Activated CD4-positive, alpha-beta memory T cell treated with anti-CD3 and anti-CD28 coated beads for 36 hours (primary cell): Measurements from ENCODE around the gene C11orf97. TPM values are rescaled to one million over a fixed set of nuclear protein-coding genes. Genes with fewer than 3 reads are reported as not detected.

Experiments used
- CTCF ChIA-PET: fragments of 350-600 bp; sonication (Branson Sonifier 250); formaldehyde crosslinking; loops from one replicate; lab custom pipeline; 2021; ENCODE audit warnings: antibody characterized with exemption, inconsistent platforms; lab: Charles Lee
- POLR2A ChIA-PET: fragments of 350-600 bp; sonication (Branson Sonifier 250); formaldehyde crosslinking; loops from one replicate; lab custom pipeline; 2021; ENCODE audit warnings: antibody characterized with exemption; lab: Charles Lee
- DNase-seq: peaks from one replicate; pipeline ENCODE4 v3.0.0-alpha.2; 2020
- H3K27ac Mint-ChIP-seq: one replicate; pipeline ENCODE4 v1.8.0; 2021; ENCODE audit warnings: mixed read lengths
- H3K27me3 Mint-ChIP-seq: one replicate; pipeline ENCODE4 v1.8.0; 2021; ENCODE audit warnings: mixed read lengths
- H3K36me3 Mint-ChIP-seq: one replicate; pipeline ENCODE4 v1.8.0; 2021; ENCODE audit warnings: mixed read lengths
- H3K4me1 Mint-ChIP-seq: one replicate; pipeline ENCODE4 v1.8.0; 2021; ENCODE audit warnings: low read depth, mixed read lengths
- H3K4me3 Mint-ChIP-seq: one replicate; pipeline ENCODE4 v1.8.0; 2021; ENCODE audit warnings: mild to moderate bottlenecking, mixed read lengths
- H3K9me3 Mint-ChIP-seq: one replicate; pipeline ENCODE4 v1.8.0; 2021; ENCODE audit warnings: mixed read lengths
- intact Hi-C: fragments of 100-400 bp; cut with micrococcal nuclease; formaldehyde crosslinking; loops from one replicate; pipeline ENCODE4 v1.15.1; 2023
- total RNA-seq, 2 experiments: library from RNA; stranded (reverse); gene quantifications; one replicate each; pipeline ENCODE4 v1.2.3, GENCODE V29; 2021

Gene C11orf97
- total RNA-seq, 2 experiments from 2014 or later, result not detected

DNA sequence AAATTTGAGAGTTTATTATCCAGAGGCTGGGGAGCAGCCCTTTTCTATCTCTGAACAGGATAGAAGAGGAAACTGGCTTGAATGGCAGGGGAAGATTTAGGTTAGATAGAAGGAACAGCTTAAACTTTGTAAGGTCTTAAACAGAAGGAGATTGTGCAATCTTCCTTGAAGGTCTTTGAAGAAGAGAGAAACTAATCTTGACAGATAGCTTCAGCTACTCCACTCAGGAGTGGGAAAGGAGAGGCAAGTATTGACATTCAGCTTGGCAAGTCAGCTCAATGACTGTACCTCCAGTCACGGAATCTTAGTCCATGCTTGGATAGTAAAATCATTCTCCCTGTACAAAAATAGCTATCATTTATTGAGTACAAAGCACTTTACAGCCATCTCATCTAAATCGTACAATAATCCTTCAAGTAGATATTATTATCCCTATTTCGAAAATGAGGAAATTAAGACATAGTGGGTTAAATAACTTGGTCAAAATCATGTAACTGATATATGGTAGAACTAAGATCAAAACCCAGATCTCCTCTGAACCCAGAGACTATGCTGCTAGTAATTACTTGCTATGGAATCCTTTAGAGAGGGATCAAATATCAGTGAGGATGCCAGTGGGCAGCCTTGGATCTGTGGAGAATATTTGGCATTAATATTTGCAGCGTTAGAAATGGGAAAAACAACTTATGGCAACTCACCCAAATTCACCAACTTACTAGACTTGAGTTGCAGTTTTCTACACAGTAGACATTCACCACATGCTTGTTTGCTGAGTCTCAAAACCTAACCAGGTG, 14.6 kb downstream of the C11orf97 start:
- H3K36me3 Mint-ChIP-seq, result no peaks in the 10 kb centered on the region
- no peak for DNase-seq
- CTCF ChIA-PET, result no interaction called here
- H3K27ac Mint-ChIP-seq, result no peak overlapping the region
- H3K27me3 Mint-ChIP-seq, result peaks cover 30% of the 10 kb centered on the region
- POLR2A ChIA-PET, result no interaction called here
- no peaks in the 10 kb centered on the region for H3K4me1 Mint-ChIP-seq
- no peaks in the 10 kb centered on the region for H3K9me3 Mint-ChIP-seq
- H3K4me3 Mint-ChIP-seq, result no peak overlapping the region
- intact Hi-C loops, result no loop called here

DNA sequence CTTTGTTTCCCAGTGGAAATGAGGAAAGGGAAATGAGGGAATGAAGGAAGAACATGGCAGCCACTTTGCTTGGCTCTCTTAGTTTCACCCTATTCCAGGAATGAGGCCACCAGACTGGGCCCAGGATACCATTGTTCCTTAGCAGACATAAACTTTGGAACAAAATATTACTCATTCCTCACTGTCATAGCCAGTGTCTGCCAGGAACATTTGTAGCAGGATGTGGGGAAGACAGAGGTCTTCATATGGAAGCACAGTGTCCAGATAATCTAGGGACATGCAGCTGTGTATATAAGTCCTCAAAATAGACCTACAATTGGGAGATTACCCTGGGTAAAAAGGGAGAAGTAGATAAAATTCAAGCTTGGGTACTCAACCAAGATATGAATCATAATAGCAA, 16.3 kb downstream of the C11orf97 start:
- no peak for DNase-seq
- H3K4me3 Mint-ChIP-seq, result no peak overlapping the region
- CTCF ChIA-PET, result interaction anchor here (1.7 kb wide), 1 partner anchor 24 kb away, joined by 4 read pairs; no protein-coding TSS in a partner anchor

DNA sequence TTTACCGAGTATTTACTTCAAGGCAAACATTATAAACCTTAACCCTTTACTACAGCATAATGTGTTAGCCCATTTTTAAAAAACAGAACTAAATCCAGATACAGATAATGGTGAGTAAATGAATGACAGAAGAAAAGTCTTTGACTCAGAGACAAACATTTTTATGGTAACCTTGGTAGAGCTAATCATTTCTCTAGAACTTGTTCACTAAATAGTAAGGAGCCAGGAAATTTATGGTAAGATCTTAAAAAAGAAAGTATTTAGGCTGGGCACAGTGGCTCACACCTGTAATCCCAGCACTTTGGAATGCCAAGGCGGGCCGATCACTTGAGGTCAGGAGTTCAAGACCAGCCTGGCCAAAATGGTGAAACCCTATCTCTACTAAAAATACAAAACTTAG, 19.9 kb downstream of the C11orf97 start:
- no peak for DNase-seq
- H3K27me3 Mint-ChIP-seq, result peaks cover 37% of the 10 kb centered on the region
- no peaks in the 10 kb centered on the region for H3K4me1 Mint-ChIP-seq
- CTCF ChIA-PET, result no interaction called here
- POLR2A ChIA-PET, result no interaction called here
- no peak overlapping the region for H3K4me3 Mint-ChIP-seq
- no peak overlapping the region for H3K27ac Mint-ChIP-seq
- H3K36me3 Mint-ChIP-seq, result no peaks in the 10 kb centered on the region
- intact Hi-C loops, result no loop called here
- H3K9me3 Mint-ChIP-seq, result no peaks in the 10 kb centered on the region

More for the DNA sequence above, 16.3 kb downstream of the C11orf97 start:
- H3K27me3 Mint-ChIP-seq, result peaks cover 31% of the 10 kb centered on the region
- no peaks in the 10 kb centered on the region for H3K9me3 Mint-ChIP-seq
- no peak overlapping the region for H3K27ac Mint-ChIP-seq
- intact Hi-C loops, result no loop called here
- POLR2A ChIA-PET, result no interaction called here
- H3K36me3 Mint-ChIP-seq, result no peaks in the 10 kb centered on the region
- no peaks in the 10 kb centered on the region for H3K4me1 Mint-ChIP-seq

DNA sequence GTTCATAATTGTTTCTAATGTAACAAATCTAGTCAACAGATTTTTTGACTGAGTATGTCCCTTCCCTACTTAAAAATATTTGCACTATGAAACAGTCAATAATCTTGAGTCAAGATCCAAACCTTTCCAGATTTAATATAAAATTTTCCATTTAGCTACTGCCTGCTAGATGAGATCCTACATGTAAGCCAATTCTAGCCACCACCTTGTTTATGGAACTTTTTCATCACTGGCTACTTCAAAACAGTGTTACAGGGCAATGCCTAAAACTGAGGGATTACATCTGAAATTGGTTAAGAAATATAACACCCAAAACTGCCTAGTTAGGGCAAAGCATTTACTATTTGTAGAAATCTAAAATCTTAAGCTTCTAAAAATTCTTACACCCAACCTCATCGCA, 20.9 kb downstream of the C11orf97 start:
- Mint-ChIP-seq H3K4me1 (no peaks in the 10 kb centered on the region), H3K9me3 (no peaks in the 10 kb centered on the region), H3K27ac (no peak overlapping the region), H3K27me3 (peaks cover 41% of the 10 kb centered on the region), H3K36me3 (no peaks in the 10 kb centered on the region), H3K4me3 (no peak overlapping the region)
- intact Hi-C loops, result no loop called here
- no peak for DNase-seq
- ChIA-PET CTCF (interaction anchor here (1.0 kb wide), 1 partner anchor 13 kb away, joined by 3 read pairs; no protein-coding TSS in a partner anchor), POLR2A (no interaction called here)

DNA sequence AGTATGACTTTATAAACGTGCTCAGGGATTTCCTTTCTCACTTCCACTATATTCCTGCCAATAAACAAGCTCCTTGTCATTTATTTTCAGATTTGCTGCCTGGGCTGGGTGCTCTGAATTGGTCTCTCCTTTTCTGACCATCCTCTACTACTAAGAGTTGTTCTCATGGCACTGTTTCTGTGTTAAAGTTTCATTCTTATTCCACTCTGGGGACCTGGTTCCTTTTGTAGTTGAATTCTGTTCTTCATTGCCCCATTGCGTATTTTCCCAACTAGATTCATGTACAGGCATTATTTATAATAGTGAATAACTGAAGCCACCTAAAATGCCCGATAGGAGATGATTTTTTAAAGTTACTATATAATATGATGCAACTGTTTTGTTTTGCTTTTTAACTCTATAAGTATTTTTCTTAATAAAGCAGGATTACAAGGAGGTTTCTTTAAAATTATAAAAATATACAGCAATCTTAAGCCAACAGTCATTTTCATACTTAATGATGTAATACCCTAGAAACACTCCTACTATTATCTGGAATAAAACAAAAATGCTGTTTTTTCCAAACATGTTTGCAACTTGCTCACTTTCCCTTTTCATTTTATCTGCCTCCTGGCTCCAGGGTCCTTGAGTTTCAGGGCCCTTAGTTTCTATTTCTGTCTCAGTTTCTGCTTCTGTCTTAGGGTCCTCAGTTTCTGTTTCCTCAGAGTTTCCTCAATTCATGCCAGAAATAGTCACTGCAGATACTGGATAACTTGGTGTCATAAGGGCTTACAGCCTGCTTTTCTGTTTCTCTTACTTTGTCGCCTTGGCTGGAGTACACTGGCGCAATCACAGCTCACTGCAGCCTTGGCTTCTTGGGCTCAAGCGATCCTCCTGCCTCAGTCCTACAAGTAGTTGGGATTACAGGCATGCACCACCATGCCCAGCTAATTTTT, 21.7 kb downstream of the C11orf97 start:
- Mint-ChIP-seq H3K27me3 (peaks cover 36% of the 10 kb centered on the region), H3K4me3 (no peak overlapping the region), H3K36me3 (no peaks in the 10 kb centered on the region), H3K4me1 (no peaks in the 10 kb centered on the region), H3K27ac (no peak overlapping the region), H3K9me3 (no peaks in the 10 kb centered on the region)
- no peak for DNase-seq
- POLR2A ChIA-PET, result interaction anchor here (0.6 kb wide), 2 partner anchors 23 to 1906 kb away, joined by 3 to 4 read pairs; no protein-coding TSS in a partner anchor
- CTCF ChIA-PET, result interaction anchor here (1.0 kb wide), 1 partner anchor 14 kb away, joined by 3 read pairs; no protein-coding TSS in a partner anchor
- intact Hi-C loops, result no loop called here

DNA sequence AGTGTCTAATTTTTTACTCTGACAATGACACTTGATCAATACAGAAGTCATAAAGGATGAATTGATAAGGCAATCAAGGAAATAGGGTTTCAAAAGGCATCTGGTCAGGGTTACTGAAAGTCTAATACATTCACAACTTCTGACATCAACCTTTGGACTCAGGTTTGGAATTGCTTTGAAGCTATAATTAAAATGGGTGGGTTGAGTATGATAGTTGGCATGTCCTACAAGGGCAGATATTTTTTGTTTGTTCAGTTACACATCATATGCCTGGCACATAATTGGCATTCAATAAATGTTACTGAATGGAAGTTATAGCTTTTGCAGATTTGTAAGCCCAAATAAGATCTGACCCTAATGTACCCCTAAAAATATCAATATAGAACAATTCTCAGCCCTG, 24.1 kb downstream of the C11orf97 start:
- H3K4me3 Mint-ChIP-seq, result no peak overlapping the region

DNA sequence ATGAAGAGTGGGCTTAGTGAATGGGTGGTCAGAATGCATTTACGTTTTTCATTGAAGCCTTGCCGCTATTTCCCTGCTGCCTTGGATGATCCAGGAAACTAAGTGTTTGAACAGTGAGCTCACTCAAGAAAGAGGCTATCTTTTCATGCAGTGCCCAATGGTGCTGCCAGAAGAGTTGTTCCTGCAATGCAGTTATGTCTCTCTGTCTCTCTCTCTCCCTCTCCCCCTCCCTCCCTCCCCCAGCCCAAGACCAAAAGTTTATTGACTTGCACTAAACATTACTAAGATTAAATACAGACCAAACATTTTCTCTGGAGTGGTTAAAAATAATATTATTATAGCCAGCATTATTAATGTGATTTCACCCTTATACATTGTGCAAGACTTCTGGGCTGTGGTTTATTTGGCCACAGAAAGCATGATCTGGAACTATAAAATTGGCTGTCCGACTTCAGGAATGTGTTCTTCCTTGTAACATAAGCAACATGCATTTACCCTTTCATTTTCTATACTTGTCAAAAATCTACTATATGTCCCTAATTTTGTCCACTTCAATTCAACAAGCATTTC, 24.9 kb downstream of the C11orf97 start:
- ChIA-PET POLR2A (no interaction called here), CTCF (interaction anchor here (0.8 to 1.1 kb wide), 2 partner anchors 17 to 18 kb away, joined by 3 read pairs; no protein-coding TSS in a partner anchor)
- H3K36me3 Mint-ChIP-seq, result no peaks in the 10 kb centered on the region
- DNase-seq, result no peak
- H3K27me3 Mint-ChIP-seq, result peaks cover 30% of the 10 kb centered on the region
- no peaks in the 10 kb centered on the region for H3K4me1 Mint-ChIP-seq
- no peaks in the 10 kb centered on the region for H3K9me3 Mint-ChIP-seq
- H3K27ac Mint-ChIP-seq, result no peak overlapping the region
- H3K4me3 Mint-ChIP-seq, result no peak overlapping the region
- intact Hi-C loops, result no loop called here

More for the DNA sequence above, 24.1 kb downstream of the C11orf97 start:
- intact Hi-C loops, result no loop called here
- Mint-ChIP-seq H3K27ac (no peak overlapping the region), H3K27me3 (peaks cover 33% of the 10 kb centered on the region), H3K36me3 (no peaks in the 10 kb centered on the region), H3K9me3 (no peaks in the 10 kb centered on the region), H3K4me1 (no peaks in the 10 kb centered on the region)
- ChIA-PET POLR2A (no interaction called here), CTCF (interaction anchor here (1.1 kb wide), 1 partner anchor 17 kb away, joined by 3 read pairs; no protein-coding TSS in a partner anchor)
- DNase-seq, result no peak

DNA sequence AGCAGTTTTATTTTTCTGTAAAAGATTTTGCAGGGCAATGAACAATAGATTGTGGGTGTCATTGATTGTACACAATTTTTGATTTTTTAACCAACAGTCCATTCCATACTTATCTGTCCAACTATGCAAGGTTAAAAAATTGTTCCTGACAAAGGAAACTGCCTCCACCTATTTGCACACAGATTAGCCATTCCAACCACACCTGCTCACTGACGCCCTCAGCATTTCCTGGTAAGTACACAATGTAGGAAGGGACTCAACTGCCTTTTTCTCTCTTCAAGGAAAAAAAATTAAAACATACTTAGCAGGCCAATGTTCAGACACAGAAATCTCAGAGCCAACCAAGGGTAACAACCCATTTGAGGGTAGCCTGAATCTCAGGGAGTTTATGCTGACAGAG, 27.2 kb downstream of the C11orf97 start:
- CTCF ChIA-PET, result no interaction called here
- H3K36me3 Mint-ChIP-seq, result no peaks in the 10 kb centered on the region

DNA sequence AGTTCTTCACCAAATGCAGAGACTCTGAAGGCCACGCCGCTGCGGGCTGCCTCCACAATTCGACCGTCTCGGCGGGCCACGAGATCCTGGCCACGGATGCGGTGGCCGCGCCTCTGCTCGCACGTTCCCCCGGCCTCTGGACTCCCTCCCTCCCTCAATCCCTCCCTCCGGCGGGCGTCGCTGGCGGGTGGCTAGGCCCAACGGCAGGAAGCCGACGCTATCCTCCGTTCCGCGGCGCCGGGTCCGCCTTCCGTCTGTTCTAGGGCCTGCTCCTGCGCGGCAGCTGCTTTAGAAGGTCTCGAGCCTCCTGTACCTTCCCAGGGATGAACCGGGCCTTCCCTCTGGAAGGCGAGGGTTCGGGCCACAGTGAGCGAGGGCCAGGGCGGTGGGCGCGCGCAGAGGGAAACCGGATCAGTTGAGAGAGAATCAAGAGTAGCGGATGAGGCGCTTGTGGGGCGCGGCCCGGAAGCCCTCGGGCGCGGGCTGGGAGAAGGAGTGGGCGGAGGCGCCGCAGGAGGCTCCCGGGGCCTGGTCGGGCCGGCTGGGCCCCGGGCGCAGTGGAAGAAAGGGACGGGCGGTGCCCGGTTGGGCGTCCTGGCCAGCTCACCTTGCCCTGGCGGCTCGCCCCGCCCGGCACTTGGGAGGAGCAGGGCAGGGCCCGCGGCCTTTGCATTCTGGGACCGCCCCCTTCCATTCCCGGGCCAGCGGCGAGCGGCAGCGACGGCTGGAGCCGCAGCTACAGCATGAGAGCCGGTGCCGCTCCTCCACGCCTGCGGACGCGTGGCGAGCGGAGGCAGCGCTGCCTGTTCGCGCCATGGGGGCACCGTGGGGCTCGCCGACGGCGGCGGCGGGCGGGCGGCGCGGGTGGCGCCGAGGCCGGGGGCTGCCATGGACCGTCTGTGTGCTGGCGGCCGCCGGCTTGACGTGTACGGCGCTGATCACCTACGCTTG, 31.7 kb downstream of the C11orf97 start, which contains the start of gene FUT4:
Gene FUT4, plus strand, starts transcription at position 227 of the 951 bp plus-strand sequence. Its CDS starts 213 bp downstream, at position 440.
- Mint-ChIP-seq H3K9me3 (no peaks in the 10 kb centered on the region), H3K4me3 (peak within 1 kb of the TSS; percentile 99), H3K36me3 (peaks cover 4% of the 10 kb centered on the region), H3K27ac (peak within 1 kb of the TSS; percentile 98), H3K27me3 (peaks cover 2% of the 10 kb centered on the region), H3K4me1 (peaks cover 35% of the 10 kb centered on the region)
- intact Hi-C loops, result loop anchor here (1.0 to 10.0 kb wide), 6 partner anchors 25 to 803 kb away; partner anchors contain the start of genes ANKRD49, C11orf54, MRE11 and TAF1D
- DNase-seq, result peak; percentile 83
- ChIA-PET POLR2A (no interaction called here), CTCF (interaction anchor here (1.1 kb wide), 1 partner anchor 25 kb away, joined by 4 read pairs; no protein-coding TSS in a partner anchor)

More for the DNA sequence above, 27.2 kb downstream of the C11orf97 start:
- POLR2A ChIA-PET, result no interaction called here
- H3K4me3 Mint-ChIP-seq, result no peak overlapping the region
- H3K9me3 Mint-ChIP-seq, result no peaks in the 10 kb centered on the region
- peaks cover 10% of the 10 kb centered on the region for H3K4me1 Mint-ChIP-seq
- DNase-seq, result no peak
- intact Hi-C loops, result no loop called here
- no peak overlapping the region for H3K27ac Mint-ChIP-seq
- peaks cover 20% of the 10 kb centered on the region for H3K27me3 Mint-ChIP-seq

DNA sequence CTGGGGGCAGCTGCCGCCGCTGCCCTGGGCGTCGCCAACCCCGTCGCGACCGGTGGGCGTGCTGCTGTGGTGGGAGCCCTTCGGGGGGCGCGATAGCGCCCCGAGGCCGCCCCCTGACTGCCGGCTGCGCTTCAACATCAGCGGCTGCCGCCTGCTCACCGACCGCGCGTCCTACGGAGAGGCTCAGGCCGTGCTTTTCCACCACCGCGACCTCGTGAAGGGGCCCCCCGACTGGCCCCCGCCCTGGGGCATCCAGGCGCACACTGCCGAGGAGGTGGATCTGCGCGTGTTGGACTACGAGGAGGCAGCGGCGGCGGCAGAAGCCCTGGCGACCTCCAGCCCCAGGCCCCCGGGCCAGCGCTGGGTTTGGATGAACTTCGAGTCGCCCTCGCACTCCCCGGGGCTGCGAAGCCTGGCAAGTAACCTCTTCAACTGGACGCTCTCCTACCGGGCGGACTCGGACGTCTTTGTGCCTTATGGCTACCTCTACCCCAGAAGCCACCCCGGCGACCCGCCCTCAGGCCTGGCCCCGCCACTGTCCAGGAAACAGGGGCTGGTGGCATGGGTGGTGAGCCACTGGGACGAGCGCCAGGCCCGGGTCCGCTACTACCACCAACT, 32.5 kb downstream of the C11orf97 start:
- ChIA-PET CTCF (interaction anchor here (1.1 kb wide), 1 partner anchor 25 kb away, joined by 4 read pairs; no protein-coding TSS in a partner anchor), POLR2A (no interaction called here)
- H3K27me3 Mint-ChIP-seq, result no peaks in the 10 kb centered on the region
- H3K9me3 Mint-ChIP-seq, result no peaks in the 10 kb centered on the region
- intact Hi-C loops, result loop anchor here (5.0 to 10.0 kb wide), 3 partner anchors 330 to 538 kb away; no protein-coding TSS in a partner anchor
- no peak for DNase-seq
- peaks cover 35% of the 10 kb centered on the region for H3K4me1 Mint-ChIP-seq
- H3K36me3 Mint-ChIP-seq, result peaks cover 4% of the 10 kb centered on the region
- no peak overlapping the region for H3K27ac Mint-ChIP-seq
- H3K4me3 Mint-ChIP-seq, result peak overlapping the region; percentile 68
